GM19455 (cell line): ENCODE data around the gene PSG6.
"Not testable (repeated sequence)": the region's sequence is repeated elsewhere in the genome, so short reads cannot be mapped to it uniquely, and the experiment has no call there.

Source experiments
- ATAC-seq: cut with Tn5 transposase; IDR thresholded peaks from one replicate; pipeline ENCODE4 v1.9.1; 2021; ENCODE audit not compliant: unreplicated experiment

PSG6 gene

DNA sequence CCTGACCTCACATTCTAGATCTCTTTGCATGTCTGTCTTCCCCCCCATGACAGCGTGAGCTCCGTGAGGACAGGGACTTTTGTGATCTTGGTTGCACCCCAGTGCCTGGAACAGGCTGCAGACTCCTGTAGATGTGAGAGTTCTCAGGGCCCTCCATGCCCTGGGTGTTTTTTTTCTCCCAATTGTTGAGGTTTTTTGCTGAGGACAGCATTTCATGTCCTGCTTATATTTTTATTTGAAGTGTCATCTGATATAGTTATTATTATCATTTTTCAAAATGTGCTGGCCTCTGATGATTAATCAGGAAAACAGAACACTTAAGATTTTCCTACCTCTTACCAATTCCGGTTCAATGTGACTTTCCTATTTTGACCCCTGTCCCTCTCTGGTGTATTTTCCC, 62.9 kb downstream of the PSG6 start:
- not testable (repeated sequence) for ATAC-seq

DNA sequence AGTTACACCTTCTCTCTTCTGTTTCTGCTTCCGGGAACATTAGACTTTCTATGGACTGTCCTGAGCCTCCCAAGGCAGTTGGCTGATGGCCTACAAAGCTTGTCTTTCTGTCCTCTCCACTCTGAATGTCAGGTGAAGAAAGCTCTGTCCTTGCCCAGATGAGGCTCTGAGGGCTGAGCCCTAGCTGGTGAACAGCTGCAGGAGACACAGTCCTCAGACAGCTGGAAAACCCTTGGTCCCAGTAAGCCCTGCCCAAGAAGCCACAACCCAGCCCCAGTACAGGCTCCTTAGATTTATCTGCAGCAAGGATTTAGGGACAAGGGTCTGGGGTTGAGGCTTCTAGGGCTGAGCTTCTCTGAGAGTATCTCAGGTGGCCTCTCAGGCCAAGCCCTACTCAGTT, 64.5 kb downstream of the PSG6 start:
- ATAC-seq = not testable (repeated sequence)

DNA sequence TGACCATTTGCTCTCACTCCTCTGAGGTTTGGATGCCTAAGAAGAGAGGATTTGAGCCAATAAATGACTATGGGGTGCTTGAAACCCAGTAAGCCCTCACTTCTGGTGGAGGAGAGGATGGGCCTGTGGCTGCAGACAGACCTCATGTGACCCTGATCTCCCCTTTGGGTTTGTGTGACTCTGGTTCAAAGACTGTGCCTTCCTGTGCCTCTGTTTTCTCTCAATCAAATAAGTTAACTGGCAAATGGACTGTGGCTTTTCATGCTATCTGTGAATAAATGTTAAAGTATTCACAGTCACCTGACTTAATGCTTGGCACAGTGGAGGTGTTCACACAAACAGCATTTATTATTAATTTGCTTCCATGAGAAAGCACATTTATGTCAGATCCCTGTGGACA, 64.9 kb downstream of the PSG6 start:
- not testable (repeated sequence) for ATAC-seq
